Immature natural killer cell (primary cell): ENCODE measurements around the gene TMEM9. TPM values are rescaled to one million over a fixed set of nuclear protein-coding genes. Genes with fewer than 3 reads are reported as not detected.

Experiments used
- DNase-seq, 3 donors: peaks; one replicate each; pipeline ENCODE4 v3.0.0; 2022; ENCODE audit warnings: mixed read lengths in 1 of 3
- H3K27ac Mint-ChIP-seq, 6 donors: one replicate each; pipeline ENCODE4 v1.8.0; 2020; ENCODE audit warnings: mixed read lengths in 6 of 6, mild to moderate bottlenecking in 5 of 6, inconsistent platforms in 4 of 6, moderate library complexity in 3 of 6
- H3K27me3 Mint-ChIP-seq, 3 donors: one replicate each; pipeline ENCODE4 v1.8.0; 2020 to 2021; ENCODE audit warnings: low read depth in 3 of 3, mild to moderate bottlenecking in 3 of 3, mixed read lengths in 3 of 3, moderate library complexity in 3 of 3, inconsistent platforms in 1 of 3
- H3K36me3 Mint-ChIP-seq, 3 donors: one replicate each; pipeline ENCODE4 v1.8.0; 2020; ENCODE audit warnings: mixed read lengths in 3 of 3, inconsistent platforms in 2 of 3, mild to moderate bottlenecking in 2 of 3
- H3K4me1 Mint-ChIP-seq, 2 donors: one replicate each; pipeline ENCODE4 v1.8.0; 2020; ENCODE audit warnings: inconsistent platforms in 2 of 2, mild to moderate bottlenecking in 2 of 2, mixed read lengths in 2 of 2, moderate library complexity in 1 of 2
- H3K4me3 Mint-ChIP-seq, 5 donors: one replicate each; pipeline ENCODE4 v1.8.0; 2020; ENCODE audit warnings: mild to moderate bottlenecking in 5 of 5, mixed read lengths in 5 of 5, inconsistent platforms in 3 of 5, moderate library complexity in 3 of 5
- H3K9me3 Mint-ChIP-seq, 6 donors: one replicate each; pipeline ENCODE4 v1.8.0; 2020; ENCODE audit warnings: mild to moderate bottlenecking in 6 of 6, mixed read lengths in 6 of 6, inconsistent platforms in 4 of 6, moderate library complexity in 3 of 6
- polyA plus RNA-seq, 3 donors: library from polyadenylated mRNA; unstranded; fragments of 300-500 nt; fragmentation: Illumina TruSeq; gene quantifications; one replicate each; pipeline ENCODE4 v1.2.3, GENCODE V29; 2021

The TMEM9 gene
- polyA plus RNA-seq, 3 donors from 2014 or later: 32.6 to 66.7 (median 38.9) TPM

DNA sequence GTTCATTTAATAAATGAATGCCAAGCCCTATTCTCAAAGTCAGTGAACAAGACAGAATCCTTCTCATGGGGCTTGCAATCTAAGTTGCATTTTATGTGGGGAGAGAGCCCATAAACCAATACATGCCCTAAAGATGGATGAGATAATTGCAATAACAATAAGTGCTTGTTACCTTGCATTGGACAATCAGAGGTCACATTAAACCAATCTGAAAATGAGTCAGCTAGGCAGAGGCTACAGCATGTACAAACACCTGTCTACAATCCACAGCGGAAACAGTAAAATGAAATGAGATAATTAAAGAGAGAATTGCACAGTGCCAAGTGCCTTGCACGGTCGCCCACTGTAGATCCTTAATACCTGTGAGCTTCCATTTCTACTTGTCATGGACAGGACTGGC lies 28.9 kb upstream of the TMEM9 start:
- DNase-seq: no peak
- Mint-ChIP-seq H3K9me3 (peaks cover 0 to 2% (median 0%) of the 10 kb centered on the region in 6 donors), H3K4me3 (no peak overlapping the region), H3K27me3 (peaks cover 2 to 5% (median 4%) of the 10 kb centered on the region in 3 donors), H3K27ac (no peak overlapping the region), H3K4me1 (no peaks in the 10 kb centered on the region), H3K36me3 (no peaks in the 10 kb centered on the region)

DNA sequence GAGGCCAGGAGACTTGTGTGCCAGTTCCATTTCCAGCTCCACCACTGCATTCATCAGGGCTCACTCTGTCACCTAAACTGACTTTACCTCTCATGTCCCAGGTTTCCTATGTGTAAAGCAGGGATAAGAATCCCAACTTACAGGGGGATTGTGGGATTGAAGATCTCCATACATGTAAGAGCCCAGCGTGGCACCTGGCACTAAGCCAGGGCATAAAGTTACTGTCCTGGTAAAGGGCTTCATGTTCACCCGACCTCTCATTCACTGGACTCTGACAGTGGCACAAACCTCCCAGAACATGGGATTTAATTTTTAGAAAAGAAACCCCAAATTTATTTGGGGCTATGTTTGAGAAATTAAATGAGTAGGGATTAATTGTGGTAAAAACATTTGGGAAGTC lies 27.5 kb upstream of the TMEM9 start:
- Mint-ChIP-seq H3K9me3 (peaks cover 0 to 2% (median 0%) of the 10 kb centered on the region in 6 donors), H3K36me3 (no peaks in the 10 kb centered on the region), H3K4me3 (no peak overlapping the region), H3K27ac (no peak overlapping the region), H3K27me3 (peaks cover 0 to 5% (median 3%) of the 10 kb centered on the region in 3 donors), H3K4me1 (no peaks in the 10 kb centered on the region)
- no peak for DNase-seq

DNA sequence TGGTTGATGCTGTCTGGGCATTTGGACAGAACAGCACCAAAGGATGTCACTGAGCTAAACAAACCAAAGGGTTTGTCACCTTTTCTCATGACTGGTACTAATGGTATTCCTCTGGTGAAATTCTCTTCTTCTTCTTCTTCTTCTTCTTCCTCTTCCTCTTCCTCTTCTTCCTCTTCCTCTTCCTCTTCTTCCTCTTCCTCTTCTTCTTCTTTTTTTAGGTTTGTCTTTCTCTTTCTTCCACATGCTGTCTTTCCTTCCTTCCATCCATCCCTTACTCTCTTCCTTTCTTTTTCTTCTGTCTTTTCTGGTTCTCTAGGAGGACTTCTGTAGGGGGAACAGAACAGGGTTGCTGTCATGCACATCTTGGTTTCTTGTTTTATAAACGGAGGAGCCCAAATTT lies 27.0 kb upstream of the TMEM9 start:
- Mint-ChIP-seq H3K27me3 (peaks cover 0 to 5% (median 3%) of the 10 kb centered on the region in 3 donors), H3K9me3 (peaks cover 0 to 2% (median 0%) of the 10 kb centered on the region in 6 donors), H3K4me3 (no peak overlapping the region), H3K4me1 (no peaks in the 10 kb centered on the region), H3K36me3 (no peaks in the 10 kb centered on the region), H3K27ac (no peak overlapping the region)
- no peak for DNase-seq

DNA sequence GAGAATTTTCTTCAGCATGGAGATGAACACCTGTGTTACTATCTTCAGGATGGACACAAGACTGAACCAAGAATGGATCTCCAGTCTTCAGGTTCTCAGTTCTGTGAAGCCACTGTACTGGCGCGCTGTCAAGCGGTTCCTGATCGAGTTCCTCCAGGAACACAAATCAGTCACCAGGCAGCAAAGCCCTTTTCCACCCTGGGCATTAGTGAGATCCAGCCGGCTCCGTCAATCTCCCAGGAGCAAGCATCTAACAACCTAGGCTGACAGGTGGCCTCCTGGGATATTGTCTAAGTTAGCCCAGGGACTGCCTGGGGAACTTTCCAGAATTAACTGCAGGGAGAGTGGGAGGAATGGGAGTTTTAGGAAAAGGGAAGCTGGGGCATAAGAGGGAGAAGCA lies 26.6 kb upstream of the TMEM9 start:
- Mint-ChIP-seq H3K36me3 (no peaks in the 10 kb centered on the region), H3K4me1 (no peaks in the 10 kb centered on the region), H3K9me3 (peaks cover 0 to 2% (median 0%) of the 10 kb centered on the region in 6 donors), H3K27ac (no peak overlapping the region), H3K4me3 (no peak overlapping the region), H3K27me3 (peaks cover 0 to 5% (median 3%) of the 10 kb centered on the region in 3 donors)
- DNase-seq: no peak

DNA sequence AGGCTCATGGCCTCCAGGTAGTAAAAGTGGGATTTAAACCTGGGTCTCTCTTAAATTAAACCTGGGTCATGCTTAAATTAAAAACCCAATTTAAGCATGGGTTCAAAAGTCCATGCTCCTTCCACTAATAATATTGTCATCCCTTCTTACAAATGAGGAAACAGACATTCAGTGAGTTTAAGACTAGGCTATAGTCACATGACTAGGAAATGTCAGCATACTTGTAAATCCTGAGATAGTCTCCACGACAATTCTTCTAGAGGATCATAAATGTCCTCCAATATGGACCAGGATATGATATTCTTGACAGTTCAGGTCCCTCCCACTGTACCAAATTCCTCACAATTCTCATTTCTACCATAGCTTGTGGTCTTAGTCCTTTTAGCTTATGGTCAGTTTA lies 25.9 kb upstream of the TMEM9 start:
- H3K27ac Mint-ChIP-seq: no peak overlapping the region
- peaks cover 0 to 2% (median 0%) of the 10 kb centered on the region in 6 donors for H3K9me3 Mint-ChIP-seq
- no peak overlapping the region for H3K4me3 Mint-ChIP-seq
- peaks cover 0 to 5% (median 1%) of the 10 kb centered on the region in 3 donors for H3K27me3 Mint-ChIP-seq
- DNase-seq: no peak
- no peaks in the 10 kb centered on the region for H3K36me3 Mint-ChIP-seq
- H3K4me1 Mint-ChIP-seq: no peaks in the 10 kb centered on the region

DNA sequence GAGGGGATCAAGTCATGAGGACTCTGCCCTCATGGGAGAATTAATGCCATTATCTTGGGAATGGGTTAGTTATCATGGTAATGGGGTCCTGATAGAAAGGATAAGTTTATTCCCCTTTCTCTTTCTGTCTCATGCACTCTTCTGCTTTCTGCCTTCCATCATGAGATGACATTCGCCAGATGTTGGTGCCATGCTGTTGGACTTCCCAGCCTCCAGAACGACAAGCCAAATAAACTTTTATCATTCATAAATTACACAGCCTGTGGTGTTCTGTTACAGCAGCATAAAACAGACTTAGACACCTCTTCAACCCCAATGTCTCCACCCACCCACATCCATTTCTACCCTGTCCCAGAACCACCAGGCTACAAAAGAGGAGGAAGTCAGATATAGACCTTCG lies 24.4 kb upstream of the TMEM9 start:
- Mint-ChIP-seq H3K4me1 (no peaks in the 10 kb centered on the region), H3K4me3 (no peak overlapping the region), H3K27me3 (peaks cover 0 to 3% (median 1%) of the 10 kb centered on the region in 3 donors), H3K27ac (no peak overlapping the region), H3K36me3 (no peaks in the 10 kb centered on the region), H3K9me3 (peaks cover 0 to 2% (median 0%) of the 10 kb centered on the region in 6 donors)
- DNase-seq: no peak

DNA sequence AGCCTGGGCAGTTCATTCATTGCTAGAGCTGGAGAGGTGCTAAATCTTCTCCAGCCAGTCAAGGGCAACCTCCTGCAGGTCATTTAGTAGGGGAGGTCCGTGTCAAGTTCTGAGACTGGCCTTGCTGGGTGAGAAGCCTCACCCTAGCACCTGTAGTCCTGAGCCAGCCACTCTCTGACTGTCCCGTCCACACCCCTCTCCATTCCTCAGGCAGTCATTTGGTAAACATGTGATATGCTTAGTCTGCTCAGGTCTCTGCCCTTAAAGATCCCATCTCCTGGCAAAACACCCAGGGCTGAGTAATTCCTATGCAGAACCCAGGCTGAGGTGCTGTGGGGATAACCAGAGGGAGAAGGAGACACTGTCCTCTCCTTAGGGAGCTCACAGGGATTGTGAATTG lies 22.7 kb upstream of the TMEM9 start:
- peaks cover 0 to 5% (median 1%) of the 10 kb centered on the region in 3 donors for H3K27me3 Mint-ChIP-seq

DNA sequence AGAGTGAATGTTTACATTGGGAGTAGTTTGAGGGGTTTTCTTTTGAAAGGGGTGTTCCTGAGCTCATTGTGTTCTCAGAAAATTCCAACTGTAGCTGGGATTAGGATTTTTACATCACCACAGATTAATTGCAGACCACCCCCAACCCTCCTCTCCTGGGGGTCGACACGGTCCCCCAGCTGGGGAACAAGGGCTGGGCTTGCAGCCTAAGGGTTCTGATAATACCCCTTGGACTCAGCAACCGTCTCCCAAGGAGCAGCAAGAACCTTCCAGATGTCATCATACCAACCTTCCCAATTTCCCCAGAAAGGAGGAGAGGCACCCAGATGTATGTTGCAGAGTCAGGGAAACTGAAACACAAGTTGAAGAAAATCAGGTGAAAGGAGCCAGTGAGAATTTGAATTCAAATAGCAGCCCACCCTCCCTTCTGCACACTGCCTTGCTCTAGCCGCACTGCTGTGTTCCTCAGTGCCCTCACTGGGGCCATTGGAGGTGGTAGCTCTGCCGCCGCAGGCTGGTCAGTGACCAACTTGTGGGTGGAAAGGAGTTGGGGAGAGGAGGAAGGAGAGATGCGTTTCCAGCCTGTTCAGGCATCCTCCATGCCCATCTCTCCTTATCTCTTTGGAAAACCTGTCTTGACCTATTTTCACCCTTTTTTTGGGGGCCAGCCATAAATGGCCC lies 21.7 kb upstream of the TMEM9 start:
- no peak for DNase-seq
- H3K4me1 Mint-ChIP-seq: peaks cover 8 to 11% of the 10 kb centered on the region in 2 donors
- H3K27ac Mint-ChIP-seq: no peak overlapping the region
- H3K36me3 Mint-ChIP-seq: no peaks in the 10 kb centered on the region
- H3K4me3 Mint-ChIP-seq: no peak overlapping the region
- H3K9me3 Mint-ChIP-seq: no peaks in the 10 kb centered on the region
- peaks cover 0 to 6% (median 5%) of the 10 kb centered on the region in 3 donors for H3K27me3 Mint-ChIP-seq

More for the DNA sequence above, 22.7 kb upstream of the TMEM9 start:
- H3K36me3 Mint-ChIP-seq: no peaks in the 10 kb centered on the region
- H3K4me3 Mint-ChIP-seq: no peak overlapping the region
- H3K27ac Mint-ChIP-seq: no peak overlapping the region
- peaks cover 0 to 2% (median 0%) of the 10 kb centered on the region in 6 donors for H3K9me3 Mint-ChIP-seq
- peaks cover under 1 to 3% of the 10 kb centered on the region in 2 donors for H3K4me1 Mint-ChIP-seq
- no peak for DNase-seq

DNA sequence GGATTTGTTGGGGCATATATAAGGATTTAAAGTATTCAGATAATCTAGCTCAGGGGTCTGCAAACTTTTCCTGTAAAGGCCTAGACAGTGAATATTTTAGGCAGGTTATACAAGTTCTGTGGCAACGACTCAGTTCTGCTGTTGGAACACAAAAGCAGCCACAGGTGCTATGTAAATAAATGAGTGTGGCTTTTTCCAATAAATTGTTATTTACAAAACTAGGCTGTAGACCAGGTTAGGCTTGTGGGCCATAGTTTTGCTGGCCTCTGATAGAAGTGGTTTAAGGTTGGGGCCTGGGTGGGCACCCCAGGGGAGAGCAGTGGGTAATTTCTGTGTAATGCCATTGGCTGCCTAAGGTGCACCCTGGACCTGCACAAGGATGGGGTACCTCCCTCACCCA lies 19.5 kb upstream of the TMEM9 start:
- Mint-ChIP-seq H3K27me3 (peaks cover 0 to 6% (median 5%) of the 10 kb centered on the region in 3 donors), H3K27ac (no peak overlapping the region), H3K9me3 (no peaks in the 10 kb centered on the region), H3K4me3 (peak overlapping the region in 1 of 5 donors; percentile 0), H3K4me1 (peaks cover 11 to 13% of the 10 kb centered on the region in 2 donors), H3K36me3 (no peaks in the 10 kb centered on the region)
- no peak for DNase-seq

DNA sequence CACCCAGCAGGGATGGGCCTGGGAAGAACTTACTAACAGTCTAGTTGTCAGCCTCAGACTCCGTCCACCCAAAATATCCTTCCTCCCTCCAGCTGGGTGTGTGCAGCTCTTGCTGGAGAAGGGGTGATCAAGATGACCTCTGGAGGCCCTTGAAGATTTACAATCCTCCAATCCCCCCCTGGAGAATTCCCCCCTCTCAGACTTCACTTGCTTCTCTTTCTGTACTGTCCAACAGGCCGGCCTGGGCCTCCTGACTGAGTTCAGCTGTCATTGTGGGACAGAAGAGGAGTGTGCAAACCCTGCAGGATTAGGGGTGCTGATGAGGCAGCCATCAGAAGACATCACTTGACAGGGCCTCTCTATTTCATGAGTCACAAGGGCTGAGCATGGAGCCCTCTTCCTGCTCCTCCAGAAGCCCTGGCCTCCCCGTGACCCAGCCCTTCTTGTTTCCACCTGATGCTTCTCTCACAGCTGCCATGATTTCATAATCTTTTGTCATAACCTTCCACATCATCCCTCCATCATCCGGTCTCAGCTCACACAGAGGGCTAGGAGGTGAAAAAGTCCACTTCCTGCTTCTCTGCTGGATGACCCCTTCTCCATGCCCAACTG lies 18.8 kb upstream of the TMEM9 start:
- Mint-ChIP-seq H3K4me3 (peak overlapping the region in 2 of 5 donors; percentile 0 to 22), H3K27me3 (peaks cover 0 to 6% (median 5%) of the 10 kb centered on the region in 3 donors), H3K9me3 (no peaks in the 10 kb centered on the region), H3K27ac (no peak overlapping the region), H3K4me1 (peaks cover 11 to 13% of the 10 kb centered on the region in 2 donors), H3K36me3 (no peaks in the 10 kb centered on the region)
- no peak for DNase-seq

DNA sequence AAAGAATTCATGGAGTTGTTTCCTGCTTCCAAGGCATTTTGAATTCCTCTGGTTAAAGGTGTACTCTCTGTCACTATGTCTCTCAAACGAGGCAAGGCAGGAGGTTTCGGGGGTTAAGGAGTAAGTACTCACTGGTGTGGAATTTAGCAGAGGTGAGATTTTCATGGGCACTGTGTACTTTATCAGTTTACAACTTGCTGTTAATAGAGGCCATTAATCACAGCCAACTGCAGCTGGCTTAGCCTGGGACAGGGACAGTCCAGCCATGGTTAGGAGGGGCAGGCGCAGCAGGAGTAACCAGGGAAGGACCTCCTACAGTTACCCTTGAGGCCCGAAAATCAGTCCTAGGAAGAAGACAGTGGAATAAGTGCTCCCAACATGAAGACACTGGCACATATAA lies 18.1 kb upstream of the TMEM9 start:
- Mint-ChIP-seq H3K27ac (no peak overlapping the region), H3K4me3 (peak overlapping the region in 2 of 5 donors; percentile 79 to 84), H3K9me3 (no peaks in the 10 kb centered on the region), H3K4me1 (peaks cover 11 to 13% of the 10 kb centered on the region in 2 donors), H3K36me3 (no peaks in the 10 kb centered on the region), H3K27me3 (peaks cover 0 to 6% (median 5%) of the 10 kb centered on the region in 3 donors)
- no peak for DNase-seq

DNA sequence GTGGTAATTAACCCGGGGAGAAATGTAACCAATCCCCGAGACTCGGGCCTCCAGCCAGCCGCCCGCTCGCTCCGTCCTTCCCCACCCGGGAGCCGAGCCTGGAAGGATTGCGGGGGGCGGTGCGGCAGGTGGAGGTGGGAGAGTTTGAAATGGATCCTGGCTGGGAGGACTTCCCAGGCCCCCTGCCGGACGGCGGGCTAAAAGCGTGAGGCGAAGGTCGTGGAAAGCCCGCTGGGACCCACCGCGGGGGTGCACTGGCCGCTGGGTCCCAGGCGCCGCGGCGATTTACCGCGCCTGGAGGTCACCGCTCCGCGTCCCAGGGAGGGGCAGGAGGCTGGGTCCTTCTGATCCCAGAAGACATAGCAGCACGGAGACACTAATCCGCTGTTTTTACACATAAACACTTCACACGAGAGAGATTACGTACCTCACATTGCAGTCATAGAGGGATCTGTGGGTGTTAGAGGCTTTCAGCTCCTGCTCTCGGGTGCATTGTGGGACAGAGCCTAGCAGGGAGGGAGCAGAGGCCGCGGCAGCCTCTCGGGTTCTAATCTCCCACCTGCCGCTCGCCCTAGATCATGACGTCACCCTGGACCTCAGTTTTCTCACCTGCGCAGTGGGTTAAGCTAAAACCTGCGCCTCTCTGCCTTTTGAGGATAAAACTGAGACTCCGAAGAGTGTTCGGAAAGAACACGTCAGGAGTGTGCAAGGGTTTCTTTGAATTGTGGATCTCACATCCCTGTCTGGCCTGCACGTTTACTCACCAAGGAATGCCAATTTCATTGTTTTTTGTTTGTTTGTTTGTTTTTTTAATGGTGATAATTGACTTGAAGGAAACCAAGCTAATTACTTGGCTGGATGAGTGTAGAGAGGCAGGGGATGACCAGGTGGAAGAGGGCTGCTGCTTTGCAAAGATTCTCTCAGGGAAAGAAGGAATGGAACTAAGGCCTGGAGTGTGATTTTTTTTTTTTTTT lies 17.1 kb upstream of the TMEM9 start:
- Mint-ChIP-seq H3K9me3 (no peaks in the 10 kb centered on the region), H3K27me3 (peaks cover 3 to 5% (median 5%) of the 10 kb centered on the region in 3 donors), H3K4me3 (peak overlapping the region; percentile 74 to 84 (median 83)), H3K27ac (peak overlapping the region in 2 of 6 donors; percentile 3 to 41), H3K4me1 (peaks cover 11 to 13% of the 10 kb centered on the region in 2 donors), H3K36me3 (no peaks in the 10 kb centered on the region)
- DNase-seq: peak; percentile 18 to 34 (median 29)

DNA sequence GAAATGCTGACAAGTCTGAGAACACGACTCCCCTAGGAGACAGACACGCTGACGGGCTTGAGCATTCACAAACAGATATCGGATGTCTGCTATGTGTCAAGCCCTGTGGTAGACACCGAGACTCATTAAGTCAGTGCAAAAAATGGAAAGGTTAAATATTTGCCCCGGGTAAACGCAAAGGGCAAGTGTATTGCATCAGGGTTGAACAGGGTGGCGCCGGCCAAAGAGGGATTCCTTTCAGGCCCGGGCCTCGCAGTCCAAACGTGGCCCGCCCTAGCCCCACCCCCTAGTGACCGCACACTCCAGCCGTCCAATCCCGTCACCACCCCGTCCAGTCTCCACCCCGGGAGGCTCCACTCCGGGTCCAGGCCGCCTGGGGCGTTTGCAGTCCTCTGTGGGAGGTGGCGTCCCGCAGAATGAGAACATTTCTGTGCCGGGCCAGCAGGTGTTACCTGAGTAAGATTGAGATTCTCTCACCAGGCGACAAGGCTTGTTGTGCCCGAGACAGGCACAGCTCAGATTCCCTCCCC lies 16.3 kb upstream of the TMEM9 start:
- Mint-ChIP-seq H3K27me3 (peaks cover 3 to 9% (median 5%) of the 10 kb centered on the region in 3 donors), H3K4me3 (peak overlapping the region; percentile 74 to 84 (median 83)), H3K9me3 (no peaks in the 10 kb centered on the region), H3K4me1 (peaks cover 11 to 13% of the 10 kb centered on the region in 2 donors), H3K36me3 (no peaks in the 10 kb centered on the region), H3K27ac (peak overlapping the region in 1 of 6 donors; percentile 3)
- DNase-seq: peak; percentile 58 to 67 (median 62)
